ENCODE measurements around the gene DIAPH3.

DIAPH3 gene

GRCh38 chr13:59846845-59847620 is 316.7 kb downstream of the DIAPH3 start:
- DNase-seq: no peak

- no peak for DNase-seq
Measured at GRCh38 chr13:59843040-59843439, 320.7 kb downstream of the DIAPH3 start.

- DNase-seq: no peak
Measured at GRCh38 chr13:59842507-59842906, 321.2 kb downstream of the DIAPH3 start.

GRCh38 chr13:59839186-59839585 is 324.5 kb downstream of the DIAPH3 start:
- no peak for DNase-seq

GRCh38 chr13:59837101-59837500 is 326.6 kb downstream of the DIAPH3 start:
- no peak for DNase-seq

- DNase-seq: no peak
Measured at GRCh38 chr13:59835569-59835968, 328.2 kb downstream of the DIAPH3 start.

- DNase-seq: no peak
Measured at GRCh38 chr13:59834801-59835200, 328.9 kb downstream of the DIAPH3 start.

- DNase-seq: no peak
Measured at GRCh38 chr13:59829690-59830089, 334.0 kb downstream of the DIAPH3 start.

- no peak for DNase-seq
Measured at GRCh38 chr13:59823486-59823885, 340.2 kb downstream of the DIAPH3 start.

- DNase-seq: no peak
Measured at GRCh38 chr13:59809564-59809963, 354.2 kb downstream of the DIAPH3 start.

- DNase-seq: no peak
Measured at GRCh38 chr13:59806801-59807200, 356.9 kb downstream of the DIAPH3 start.

GRCh38 chr13:59801107-59801880 is 362.4 kb downstream of the DIAPH3 start:
- DNase-seq: no peak

GRCh38 chr13:59793107-59793506 is 370.6 kb downstream of the DIAPH3 start:
- DNase-seq: no peak

GRCh38 chr13:59790626-59791025 is 373.1 kb downstream of the DIAPH3 start:
- no peak for DNase-seq

- no peak for DNase-seq
Measured at GRCh38 chr13:59789558-59789957, 374.2 kb downstream of the DIAPH3 start.

GRCh38 chr13:59787679-59788078 is 376.0 kb downstream of the DIAPH3 start:
- DNase-seq: no peak

GRCh38 chr13:59782696-59783095 is 381.0 kb downstream of the DIAPH3 start:
- DNase-seq: no peak

- DNase-seq: no peak
Measured at GRCh38 chr13:59780058-59780457, 383.7 kb downstream of the DIAPH3 start.

- no peak for DNase-seq
Measured at GRCh38 chr13:59776924-59777690, 386.6 kb downstream of the DIAPH3 start.

GRCh38 chr13:59774491-59774971 is 389.2 kb downstream of the DIAPH3 start:
- DNase-seq: no peak

GRCh38 chr13:59771272-59771671 is 392.5 kb downstream of the DIAPH3 start:
- no peak for DNase-seq

- no peak for DNase-seq
Measured at GRCh38 chr13:59770451-59770850, 393.3 kb downstream of the DIAPH3 start.

- no peak for DNase-seq
Measured at GRCh38 chr13:59766236-59766635, 397.5 kb downstream of the DIAPH3 start.
